H1 (cell line): ENCODE data around the gene IQUB. TPM values are rescaled to one million over a fixed set of nuclear protein-coding genes. Genes with fewer than 3 reads are reported as not detected.

Experiments used
- CTCF ChIP-seq, 3 experiments: IDR thresholded peaks; 1 replicate in 2 of 3; 2 replicates in 1 of 3; pipeline versions ENCODE4 v1.5.1 to v1.6.1; 2011; ENCODE audit warnings: low read length in 3 of 3, mild to moderate bottlenecking in 3 of 3, inconsistent platforms in 2 of 3, low read depth in 1 of 3, moderate library complexity in 1 of 3; ENCODE audit not compliant: insufficient read depth in 1 of 3; ENCODE audit errors: control extremely low read depth in 1 of 3
- NANOG ChIP-seq: IDR thresholded peaks from 2 replicates; pipeline ENCODE4 v1.6.1; 2011; ENCODE audit warnings: low read length, low read depth, mild to moderate bottlenecking, inconsistent platforms; ENCODE audit not compliant: insufficient read depth, poor library complexity, severe bottlenecking
- RFX5 ChIP-seq: IDR thresholded peaks from 2 replicates; pipeline ENCODE4 v1.6.1; 2011; ENCODE audit warnings: low read depth, low read length, improper control_type of control experiment, borderline replicate concordance
- SAP30 ChIP-seq: fragments of 300-600 bp; sonication (generic); IDR thresholded peaks from 2 replicates; pipeline ENCODE4 v1.7.1; 2012; ENCODE audit warnings: low read length, moderate library complexity, mild to moderate bottlenecking, inconsistent platforms; ENCODE audit not compliant: insufficient read depth, insufficient replicate concordance
- polyA plus RNA-seq, 7 experiments: library from polyadenylated mRNA; depleted of rRNA in 3 of 7; stranded (reverse) in 5 of 7; unstranded in 2 of 7; fragments of >200 nt in 5 of 7; fragments of 200-250 nt in 2 of 7; gene quantifications; 1 replicate in 5 of 7; 2 replicates in 1 of 7; 4 replicates in 1 of 7; pipeline versions ENCODE4 v1.2.1 to v1.2.3, GENCODE V29; 2011 to 2013; ENCODE audit warnings: missing spikeins in 2 of 7, mixed read lengths in 2 of 7
- total RNA-seq: library from RNA; stranded (reverse); fragmentation: NEBNext Ultra II Directional; extraction: Animal tissue kit (Norgen Biotek cat#: 25700); gene quantifications from 2 replicates; pipeline ENCODE4 v1.2.1, GENCODE V29; 2021

Gene IQUB
- total and polyA plus RNA-seq, 2 of the 8 experiments (the other 6 are each of a cell fraction or from before 2014, with no cell fraction given) = 0.12 to 0.82 TPM

- no peak for TF ChIP-seq CTCF (IDR thresholded peaks at IDR 0.05; ENCODE audit: control extremely low read depth in 1 of 3, insufficient read depth in 1 of 3, low read depth in 1 of 3, low read length in 3 of 3)
- TF ChIP-seq NANOG = no peak
- TF ChIP-seq SAP30 = no peak
- TF ChIP-seq RFX5 = no peak
Measured at GRCh38 chr7:123569352-123570010, 35.1 kb upstream of the IQUB start (continued).
